ENCODE measurements around the gene IRF2BP2. TPM values are rescaled to one million over a fixed set of nuclear protein-coding genes. Genes with fewer than 3 reads are reported as not detected.

The IRF2BP2 gene
- total RNA-seq, 1 donor: 172 TPM

GRCh38 chr1:234589854-234590620 lies 19.9 kb downstream of the IRF2BP2 start:
- Histone ChIP-seq H3K27ac (ENCODE audit: low read depth, low read length) (peak overlapping the region; percentile 30), H4K20me1 (ENCODE audit: insufficient read depth, low read length) (no peaks in the 10 kb centered on the region), H3K4me2 (ENCODE audit: insufficient read depth, low read length) (no peak overlapping the region), H3K9me3 (ENCODE audit: low read depth, low read length) (no peaks in the 10 kb centered on the region), H2AFZ (ENCODE audit: low read length) (no peak overlapping the region), H3K79me2 (ENCODE audit: insufficient read depth, low read length) (no peaks in the 10 kb centered on the region), H3K27me3 (ENCODE audit: insufficient read depth, low read length) (no peaks in the 10 kb centered on the region), H3K4me1 (ENCODE audit: insufficient read depth, low read length) (peaks cover 42% of the 10 kb centered on the region), H3K36me3 (ENCODE audit: insufficient read depth, low read length) (no peaks in the 10 kb centered on the region), H3K4me3 (ENCODE audit: insufficient read depth, low read length) (no peak overlapping the region)
- no peak for DNase-seq (ENCODE audit: insufficient read length, low spot score, missing footprints)
- TF ChIP-seq CTCF (IDR thresholded peaks at IDR 0.05; ENCODE audit: extremely low read depth, low read depth, low read length): no peak

GRCh38 chr1:234589064-234589800 lies 20.7 kb downstream of the IRF2BP2 start:
- Histone ChIP-seq H4K20me1 (ENCODE audit: insufficient read depth, low read length) (no peaks in the 10 kb centered on the region), H3K9me3 (ENCODE audit: low read depth, low read length) (no peaks in the 10 kb centered on the region), H3K27ac (ENCODE audit: low read depth, low read length) (peak overlapping the region; percentile 30), H3K4me1 (ENCODE audit: insufficient read depth, low read length) (peaks cover 50% of the 10 kb centered on the region), H3K4me2 (ENCODE audit: insufficient read depth, low read length) (no peak overlapping the region), H3K79me2 (ENCODE audit: insufficient read depth, low read length) (no peaks in the 10 kb centered on the region), H2AFZ (ENCODE audit: low read length) (no peak overlapping the region), H3K4me3 (ENCODE audit: insufficient read depth, low read length) (no peak overlapping the region), H3K27me3 (ENCODE audit: insufficient read depth, low read length) (no peaks in the 10 kb centered on the region), H3K36me3 (ENCODE audit: insufficient read depth, low read length) (no peaks in the 10 kb centered on the region)
- TF ChIP-seq CTCF (IDR thresholded peaks at IDR 0.05; ENCODE audit: extremely low read depth, low read depth, low read length): no peak
- no peak for DNase-seq (ENCODE audit: insufficient read length, low spot score, missing footprints)

- Histone ChIP-seq H3K4me1 (ENCODE audit: insufficient read depth, low read length) (peaks cover 52% of the 10 kb centered on the region), H3K79me2 (ENCODE audit: insufficient read depth, low read length) (no peaks in the 10 kb centered on the region), H3K27ac (ENCODE audit: low read depth, low read length) (peak overlapping the region; percentile 29), H2AFZ (ENCODE audit: low read length) (no peak overlapping the region), H3K4me3 (ENCODE audit: insufficient read depth, low read length) (no peak overlapping the region), H4K20me1 (ENCODE audit: insufficient read depth, low read length) (no peaks in the 10 kb centered on the region), H3K27me3 (ENCODE audit: insufficient read depth, low read length) (no peaks in the 10 kb centered on the region), H3K36me3 (ENCODE audit: insufficient read depth, low read length) (no peaks in the 10 kb centered on the region), H3K9me3 (ENCODE audit: low read depth, low read length) (no peaks in the 10 kb centered on the region), H3K4me2 (ENCODE audit: insufficient read depth, low read length) (no peak overlapping the region)
- no peak for TF ChIP-seq CTCF (IDR thresholded peaks at IDR 0.05; ENCODE audit: extremely low read depth, low read depth, low read length)
- DNase-seq (ENCODE audit: insufficient read length, low spot score, missing footprints): no peak
Observed at GRCh38 chr1:234588386-234588785, 21.6 kb downstream of the IRF2BP2 start.

GRCh38 chr1:234586892-234587485 lies 23.0 kb downstream of the IRF2BP2 start:
- TF ChIP-seq CTCF (IDR thresholded peaks at IDR 0.05; ENCODE audit: extremely low read depth, low read depth, low read length): no peak
- no peak for DNase-seq (ENCODE audit: insufficient read length, low spot score, missing footprints)
- peak overlapping the region; percentile 80 for H3K27ac ChIP-seq (ENCODE audit: low read depth, low read length)
- no peaks in the 10 kb centered on the region for H3K9me3 ChIP-seq (ENCODE audit: low read depth, low read length)
- H2AFZ ChIP-seq (ENCODE audit: low read length): no peak overlapping the region
- no peaks in the 10 kb centered on the region for H3K27me3 ChIP-seq (ENCODE audit: insufficient read depth, low read length)
- H3K4me2 ChIP-seq (ENCODE audit: insufficient read depth, low read length): peak overlapping the region; percentile 9
- H4K20me1 ChIP-seq (ENCODE audit: insufficient read depth, low read length): no peaks in the 10 kb centered on the region
- peaks cover 64% of the 10 kb centered on the region for H3K4me1 ChIP-seq (ENCODE audit: insufficient read depth, low read length)
- no peaks in the 10 kb centered on the region for H3K36me3 ChIP-seq (ENCODE audit: insufficient read depth, low read length)
- H3K79me2 ChIP-seq (ENCODE audit: insufficient read depth, low read length): no peaks in the 10 kb centered on the region
- no peak overlapping the region for H3K4me3 ChIP-seq (ENCODE audit: insufficient read depth, low read length)

Measured in osteoblast (primary cell).